B cell (primary cell): ENCODE results near the gene RARS2.

Source experiments
- CTCF ChIP-seq: fragments of 200-600 bp; IDR thresholded peaks from one replicate; pipeline ENCODE4 v1.8.0; 2022; ENCODE audit warnings: antibody characterized with exemption, mild to moderate bottlenecking
- EZH2 ChIP-seq: IDR thresholded peaks from 2 replicates; pipeline ENCODE4 v1.6.1; 2012; ENCODE audit warnings: borderline replicate concordance, low read depth, mild to moderate bottlenecking, moderate library complexity, low read length; ENCODE audit not compliant: insufficient read depth, poor library complexity, severe bottlenecking

- TF ChIP-seq CTCF (no peak), EZH2 (no peak)
Observed at GRCh38 chr6:87600576-87600975, 10.8 kb upstream of the RARS2 start.
